Left colon (tissue), 2 donors: Measurements from ENCODE around the gene IRS1. TPM values are rescaled to one million over a fixed set of nuclear protein-coding genes. Genes with fewer than 3 reads are reported as not detected.

Experiments
- ATAC-seq: fragments of 200-7000 bp; cut with Tn5 transposase; one replicate; pipeline ENCODE4 v1.9.1; 2020; ENCODE audit warnings: mild to moderate bottlenecking, moderate library complexity
- DNase-seq, 2 donors: peaks; one replicate each; pipeline ENCODE4 v3.0.0-alpha.2; 2020
- intact Hi-C, 2 donors: fragments of 100-400 bp; cut with DNase I in 1 of 2; cut with micrococcal nuclease in 1 of 2; formaldehyde crosslinking; loops; one replicate each; pipeline versions ENCODE4 v1.11.2 to v1.14.0; 2022; cut with DNase I, micrococcal nuclease
- total RNA-seq, 2 donors: library from RNA; stranded (reverse); fragmentation: NEBNext Ultra II Directional; extraction: Animal tissue kit (Norgen Biotek cat#: 25700); gene quantifications; one replicate each; pipeline ENCODE4 v1.2.1, GENCODE V29; 2021
- donor health status: DM: no; HTN: no; CAD: no.
- donor health status: DM: yes; HTN: yes; CAD: no.

The IRS1 gene
- total RNA-seq, 2 donors from 2014 or later = 11.2 to 14.8 TPM

DNA sequence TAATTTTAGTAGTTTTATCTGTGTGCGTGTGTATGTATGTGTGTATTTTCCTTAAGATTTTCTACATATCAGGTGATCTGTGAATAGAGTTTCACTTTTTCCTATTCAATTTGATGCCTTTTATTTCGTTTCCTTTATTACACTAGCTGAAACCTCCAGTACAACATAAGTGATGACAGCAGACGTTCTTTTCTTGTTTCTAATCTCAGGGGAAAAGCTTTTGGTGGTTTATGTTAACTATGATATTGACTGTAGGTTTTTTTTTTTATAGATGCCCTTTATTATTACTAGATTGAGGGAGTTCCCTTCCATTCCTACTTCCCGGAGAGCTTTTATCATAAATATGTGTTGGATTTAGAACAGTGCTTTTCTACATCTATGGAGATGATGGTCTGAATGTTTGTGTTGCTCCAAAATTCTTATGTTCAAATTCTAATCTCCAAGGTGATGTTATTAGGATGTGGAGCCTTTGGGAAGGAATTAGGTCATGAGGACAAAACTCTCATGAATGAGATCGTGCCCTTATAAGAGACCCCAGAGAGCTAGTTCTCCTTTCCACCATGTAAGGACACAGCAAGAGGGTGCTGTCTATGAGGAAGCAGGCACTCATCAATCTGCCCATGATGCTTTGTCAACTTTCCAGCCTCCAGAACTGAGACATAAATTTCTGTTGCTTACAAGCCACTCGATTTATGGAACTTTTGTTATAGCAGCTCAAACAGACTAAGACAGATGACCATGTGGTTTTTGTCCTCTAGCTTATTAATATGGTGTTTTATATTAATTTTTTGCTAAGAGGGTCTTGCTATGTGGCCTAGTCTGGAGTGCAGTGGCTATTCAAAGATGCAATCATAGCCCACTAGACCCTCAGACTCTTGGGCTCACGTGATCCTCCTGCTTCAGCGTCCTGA, 30.4 kb upstream of the IRS1 start:
- intact Hi-C loops = loop anchor here in 1 of 2 donors (10.0 kb wide), 1 partner anchor 155 kb away; no protein-coding TSS in a partner anchor
- ATAC-seq (no peak), DNase-seq (no peak)

DNA sequence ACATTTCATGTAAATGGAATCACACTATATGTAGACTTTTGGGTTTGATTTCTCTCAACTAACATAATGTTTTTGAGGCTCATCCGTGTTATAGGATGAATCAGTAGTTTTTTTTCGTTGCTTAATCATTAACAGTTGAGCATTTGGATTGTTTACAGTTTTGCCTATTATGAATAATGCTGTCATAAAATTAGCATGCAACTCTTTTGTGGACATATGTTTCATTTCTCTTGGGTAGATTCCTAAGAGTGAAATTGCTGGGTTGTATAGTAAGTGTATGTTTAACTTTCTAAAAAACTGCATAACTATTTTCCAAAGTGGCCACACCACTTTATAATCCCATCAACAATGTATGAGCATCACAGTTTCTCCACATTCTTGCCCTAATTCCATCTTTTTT, 28.6 kb upstream of the IRS1 start:
- no peak for ATAC-seq
- intact Hi-C loops = no loop called here
- no peak for DNase-seq

DNA sequence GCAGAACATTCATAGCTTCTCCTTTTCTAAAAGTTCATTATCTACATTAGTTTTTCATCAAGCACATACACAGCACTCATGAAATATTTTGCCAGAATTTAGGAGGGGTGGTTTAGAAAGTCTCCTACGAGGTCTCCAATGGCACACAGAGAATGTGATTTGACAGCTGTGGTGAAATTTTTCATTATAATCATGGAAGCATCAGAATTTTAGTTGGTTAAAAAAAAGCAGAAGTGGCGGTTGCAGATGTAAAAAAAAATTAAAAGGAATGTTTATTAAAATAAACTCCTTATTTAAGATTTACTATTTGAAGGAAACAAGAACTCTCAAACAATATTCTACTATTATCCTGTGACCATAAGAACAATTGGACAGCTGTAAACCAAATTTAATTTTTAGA, 25.4 kb upstream of the IRS1 start:
- no peak for DNase-seq
- ATAC-seq = no peak
- intact Hi-C loops = no loop called here

DNA sequence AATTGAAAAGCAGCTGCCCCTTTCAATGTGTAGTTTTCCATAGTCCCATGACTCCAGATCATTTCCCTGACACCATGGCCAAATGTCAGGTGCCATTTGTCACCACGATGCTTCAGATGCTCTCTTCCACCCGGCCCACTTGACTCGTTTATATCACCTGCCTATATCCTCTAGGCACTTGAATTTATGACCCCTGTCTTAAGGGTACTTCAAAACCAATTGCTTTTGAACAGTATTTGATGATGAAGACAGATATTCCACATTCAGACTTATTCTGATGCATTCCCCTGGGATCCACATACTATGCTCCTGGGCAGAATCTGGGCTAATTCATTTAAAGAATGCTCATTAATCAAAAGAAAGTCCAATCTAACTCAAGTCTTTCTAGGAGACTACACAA, 19.3 kb upstream of the IRS1 start:
- ATAC-seq = no peak

DNA sequence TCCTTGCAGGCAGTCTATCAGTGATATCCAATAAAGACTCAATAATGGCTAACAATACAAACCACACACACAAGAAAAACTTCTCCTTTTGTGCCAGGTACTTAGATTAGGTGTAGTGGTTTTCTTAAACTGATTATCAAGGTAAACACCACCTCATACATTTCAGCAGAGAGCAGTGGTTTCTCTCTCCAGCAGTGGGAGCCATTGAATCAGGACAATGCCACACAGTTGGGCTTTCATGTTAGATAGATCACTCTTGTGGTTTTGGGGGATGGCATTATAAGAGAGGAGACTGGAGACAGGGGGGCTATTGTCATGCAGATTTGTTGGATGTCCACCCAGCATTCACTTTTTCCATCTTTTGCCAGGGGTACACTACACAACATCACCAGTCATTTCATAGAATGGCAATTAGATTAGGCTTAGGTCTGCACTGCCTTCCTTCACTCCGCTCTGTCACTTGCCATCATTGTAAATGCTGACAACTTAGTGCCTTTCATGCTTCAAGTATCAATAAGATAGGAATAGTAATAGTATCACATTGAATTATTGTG, 13.6 kb upstream of the IRS1 start:
- intact Hi-C loops = no loop called here
- ATAC-seq = no peak
- DNase-seq = no peak

More for the DNA sequence above, 19.3 kb upstream of the IRS1 start:
- DNase-seq = no peak
- intact Hi-C loops = no loop called here

DNA sequence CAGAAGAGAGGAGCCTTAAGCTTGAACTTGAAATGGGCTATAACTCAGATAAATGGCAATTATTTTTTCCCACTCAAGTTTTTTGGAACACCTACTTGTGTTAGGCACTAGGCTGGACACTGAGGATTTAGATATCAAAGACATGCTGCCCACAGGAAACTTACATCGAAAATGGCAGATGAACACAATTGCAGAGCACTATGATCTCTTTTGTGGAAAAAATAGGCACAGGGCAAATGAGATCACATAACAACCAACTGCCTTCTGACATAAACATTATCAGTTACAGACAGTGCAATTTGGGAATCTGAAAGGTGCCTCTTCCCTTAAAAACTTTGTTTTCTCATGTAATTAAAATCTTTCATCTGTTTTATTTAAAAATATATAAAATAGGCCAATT, 3.8 kb upstream of the IRS1 start:
- no peak for ATAC-seq
- DNase-seq = no peak
- intact Hi-C loops = loop anchor here in 1 of 2 donors (5.0 to 10.0 kb wide), 4 partner anchors 181 to 1136 kb away; no protein-coding TSS in a partner anchor

DNA sequence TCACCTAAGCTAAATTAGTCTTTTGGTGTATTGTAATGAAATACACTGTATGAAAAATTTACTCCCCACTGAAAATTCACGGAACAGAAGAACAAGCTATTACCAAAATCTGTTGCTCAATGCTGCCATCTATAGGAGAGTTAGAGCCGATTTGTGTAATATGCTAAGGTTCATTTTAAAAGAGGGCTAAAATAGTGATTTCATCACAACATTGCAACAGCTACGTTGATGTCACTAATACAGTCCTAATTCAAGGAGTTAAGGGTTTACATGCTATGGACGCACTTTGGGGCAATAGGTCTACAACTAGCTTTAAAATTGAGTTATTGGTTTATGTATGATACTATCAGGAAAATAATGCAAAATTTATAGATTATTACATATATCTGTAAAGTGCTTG, 3.0 kb upstream of the IRS1 start:
- ATAC-seq (no peak), DNase-seq (no peak)
- intact Hi-C loops = loop anchor here in 1 of 2 donors (5.0 to 10.0 kb wide), 4 partner anchors 182 to 1135 kb away; no protein-coding TSS in a partner anchor

DNA sequence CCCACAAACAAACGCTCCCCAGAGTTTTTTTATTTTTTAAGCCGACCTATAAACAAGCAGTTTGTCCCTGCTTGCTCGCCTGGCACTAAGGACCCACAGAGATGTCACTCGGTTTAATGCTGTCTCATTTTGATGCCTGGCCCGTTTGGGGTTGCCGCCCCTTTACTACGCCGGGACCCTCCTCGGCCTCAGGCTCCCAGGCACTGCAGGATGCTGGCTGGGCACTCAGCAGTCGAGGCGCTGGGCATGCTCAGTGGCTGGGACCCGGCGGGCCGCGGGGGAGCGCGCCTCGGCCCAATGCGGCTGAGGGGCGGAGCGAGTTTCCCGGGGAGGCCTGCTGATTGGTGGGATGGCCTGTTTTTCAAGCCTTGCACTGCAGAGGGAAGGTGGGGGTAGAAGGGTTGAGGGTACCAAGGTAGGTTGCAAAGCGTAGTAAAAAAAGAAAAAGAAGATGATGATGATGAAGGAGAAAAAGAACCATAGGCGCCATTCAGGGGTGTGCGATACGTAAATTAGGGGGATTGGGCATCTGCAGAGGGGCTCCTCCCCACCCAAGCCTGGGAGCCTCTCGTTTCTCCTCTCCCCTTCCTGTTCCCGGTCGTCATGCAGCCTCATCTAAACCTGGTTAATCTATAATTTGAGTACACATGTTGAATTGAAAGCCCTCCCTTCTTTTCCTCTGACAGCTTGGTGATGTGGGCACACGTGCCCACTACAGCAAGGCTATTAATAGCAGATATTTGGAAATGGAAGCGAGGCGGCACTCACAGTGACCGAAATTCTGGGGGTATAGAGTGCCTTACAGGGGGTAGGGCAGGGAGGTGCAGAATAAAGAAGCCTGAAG, 1.5 kb upstream of the IRS1 start:
- ATAC-seq = peak; percentile 76
- intact Hi-C loops = loop anchor here in 1 of 2 donors (5.0 to 10.0 kb wide), 4 partner anchors 184 to 1134 kb away; no protein-coding TSS in a partner anchor

DNA sequence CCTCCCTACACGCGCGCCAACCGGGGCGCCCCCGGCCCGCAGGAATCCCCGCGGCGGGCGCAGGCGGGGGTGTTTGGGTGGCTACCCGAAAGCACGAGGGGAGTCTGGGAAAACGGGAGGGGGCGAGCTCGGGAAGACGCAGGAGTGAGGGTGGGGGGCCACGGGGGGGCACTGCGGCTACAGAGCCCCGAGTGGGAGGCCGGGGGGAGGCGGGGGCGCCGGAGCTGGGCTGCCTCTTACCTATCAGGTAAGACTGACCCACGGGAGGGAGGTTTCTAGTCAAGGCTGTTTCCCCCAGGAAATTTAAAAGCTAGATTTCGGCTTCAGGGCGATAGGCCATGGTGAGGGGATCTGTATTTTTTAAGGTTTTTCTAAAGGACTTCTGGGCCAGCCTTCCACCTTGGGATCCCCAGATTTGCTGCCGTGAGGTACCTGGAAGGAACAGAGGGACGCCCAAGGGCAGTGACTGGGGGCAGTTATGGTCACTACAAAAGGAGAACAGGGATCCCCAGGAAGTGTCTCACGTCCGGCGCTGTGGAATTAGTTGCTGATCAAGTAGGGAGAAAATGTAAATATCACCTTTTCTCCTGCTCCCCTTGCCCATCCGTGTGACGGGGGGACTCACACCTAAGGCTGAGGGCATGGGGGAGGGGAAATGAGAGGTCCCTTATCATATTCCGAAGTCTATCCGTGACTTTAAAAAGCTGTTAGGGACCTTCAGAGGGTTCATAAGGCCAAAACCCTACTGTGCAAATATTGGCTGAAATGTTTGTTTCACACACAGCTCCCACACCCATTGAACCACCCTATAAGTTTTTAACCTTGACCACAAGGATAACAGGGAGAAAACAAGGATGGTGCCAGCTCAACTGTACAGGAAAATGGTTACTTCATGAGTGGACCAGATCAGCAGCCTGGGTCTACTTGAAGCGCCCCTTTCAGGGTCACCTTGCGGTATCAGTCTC, 638 bp upstream of the IRS1 start:
- peak; percentile 36 to 62 for DNase-seq
- intact Hi-C loops = loop anchor here (5.0 to 10.0 kb wide), 5 partner anchors 185 to 1133 kb away; no protein-coding TSS in a partner anchor
- ATAC-seq = peak; percentile 48

More for the DNA sequence above, 1.5 kb upstream of the IRS1 start:
- DNase-seq = peak; percentile 87 to 88

DNA sequence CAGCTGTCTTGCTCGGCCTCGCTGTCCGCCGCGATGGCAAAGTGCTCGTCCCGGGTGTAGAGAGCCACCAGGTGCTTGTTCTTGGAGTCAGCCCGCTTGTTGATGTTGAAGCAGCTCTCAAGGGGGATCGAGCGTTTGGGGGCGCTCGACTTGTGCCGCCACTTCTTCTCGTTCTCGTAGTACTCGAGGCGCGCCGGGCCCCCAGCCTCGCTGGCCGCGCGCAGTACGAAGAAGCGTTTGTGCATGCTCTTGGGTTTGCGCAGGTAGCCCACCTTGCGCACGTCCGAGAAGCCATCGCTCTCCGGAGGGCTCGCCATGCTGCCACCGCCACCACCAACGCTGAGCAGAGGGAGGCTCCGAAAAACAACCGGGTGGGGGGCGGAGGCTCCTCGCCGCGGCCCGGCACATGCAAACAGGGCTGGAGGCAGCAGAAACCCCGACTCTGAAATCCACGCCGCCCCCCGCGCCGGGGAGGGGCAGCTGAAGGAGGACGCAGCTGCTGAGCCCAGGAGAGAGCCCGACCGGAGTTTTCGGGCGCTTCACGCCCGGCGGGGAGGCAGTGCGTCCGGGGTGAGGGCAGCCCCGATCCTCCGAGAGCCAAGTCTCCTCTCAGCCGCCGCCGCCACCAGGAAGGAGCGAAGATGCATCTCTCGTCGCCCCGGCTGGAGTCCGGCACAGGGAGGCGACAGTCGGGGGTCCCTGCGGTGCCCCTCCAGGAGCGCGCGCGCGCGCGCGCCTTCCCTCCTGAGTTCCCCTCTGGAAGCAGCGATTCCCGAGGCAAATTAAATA, 1.0 kb downstream of the IRS1 start:
- peak; percentile 38 for ATAC-seq
- intact Hi-C loops = loop anchor here in 1 of 2 donors (10.0 kb wide), 1 partner anchor 584 kb away; no protein-coding TSS in a partner anchor
- DNase-seq = peak; percentile 60 to 74

DNA sequence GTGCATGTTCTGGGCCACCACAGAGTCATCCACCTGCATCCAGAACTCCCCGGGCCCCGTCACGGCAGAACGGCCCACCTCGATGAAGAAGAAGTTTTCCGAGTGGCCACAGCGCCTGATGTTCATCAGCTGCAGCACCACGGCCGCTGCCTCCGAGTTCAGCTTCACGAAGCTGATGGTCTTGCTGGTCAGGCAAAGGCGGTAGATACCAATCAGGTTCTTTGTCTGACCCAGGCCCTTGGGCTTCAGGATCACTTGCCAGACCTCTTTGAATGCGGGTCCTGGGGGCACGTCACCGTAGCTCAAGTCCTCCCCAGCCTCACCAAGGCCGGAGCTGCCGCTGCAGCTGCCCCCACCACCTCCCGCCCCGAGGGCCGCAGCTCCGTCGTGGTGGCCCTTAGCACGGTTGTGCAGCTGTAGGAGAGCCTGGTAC, 1.6 kb downstream of the IRS1 start:
- DNase-seq (no peak), ATAC-seq (no peak)
- intact Hi-C loops = loop anchor here in 1 of 2 donors (10.0 kb wide), 1 partner anchor 583 kb away; no protein-coding TSS in a partner anchor

DNA sequence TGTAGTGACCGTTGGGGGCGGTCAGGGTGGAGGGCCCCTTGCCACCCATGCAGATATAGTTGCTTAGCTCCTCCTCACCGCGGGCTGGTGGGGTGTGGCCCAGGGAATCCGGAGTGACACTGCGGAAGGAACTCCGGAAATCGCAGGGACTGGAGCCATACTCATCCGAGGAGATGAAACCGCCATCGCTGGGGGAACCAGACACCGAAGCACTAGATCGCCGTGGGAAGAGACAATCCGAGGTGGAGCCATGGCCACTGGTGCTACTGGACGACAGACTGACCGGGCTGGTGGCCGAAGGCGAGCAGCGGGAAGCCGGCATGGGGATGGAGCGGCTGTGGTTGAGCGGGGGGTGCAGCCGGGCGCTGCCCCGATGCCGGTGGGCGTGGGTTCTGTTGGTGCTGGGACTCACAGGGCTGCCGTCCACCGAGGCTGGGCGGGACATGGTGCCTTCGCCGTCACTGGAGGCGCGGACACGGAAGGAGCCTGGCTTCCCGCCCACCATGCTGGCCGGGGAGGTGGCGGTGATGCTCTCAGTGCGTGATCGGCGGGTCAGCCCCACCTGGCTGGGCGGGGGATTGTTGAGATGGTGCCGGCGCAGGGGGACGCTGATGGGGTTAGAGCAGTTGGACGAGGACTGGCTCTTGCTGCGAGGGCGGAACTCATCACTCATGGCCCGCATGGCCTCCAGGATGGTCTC, 2.2 kb downstream of the IRS1 start:
- peak; percentile 34 to 42 for DNase-seq
- ATAC-seq = no peak
- intact Hi-C loops = loop anchor here in 1 of 2 donors (10.0 kb wide), 1 partner anchor 583 kb away; no protein-coding TSS in a partner anchor

DNA sequence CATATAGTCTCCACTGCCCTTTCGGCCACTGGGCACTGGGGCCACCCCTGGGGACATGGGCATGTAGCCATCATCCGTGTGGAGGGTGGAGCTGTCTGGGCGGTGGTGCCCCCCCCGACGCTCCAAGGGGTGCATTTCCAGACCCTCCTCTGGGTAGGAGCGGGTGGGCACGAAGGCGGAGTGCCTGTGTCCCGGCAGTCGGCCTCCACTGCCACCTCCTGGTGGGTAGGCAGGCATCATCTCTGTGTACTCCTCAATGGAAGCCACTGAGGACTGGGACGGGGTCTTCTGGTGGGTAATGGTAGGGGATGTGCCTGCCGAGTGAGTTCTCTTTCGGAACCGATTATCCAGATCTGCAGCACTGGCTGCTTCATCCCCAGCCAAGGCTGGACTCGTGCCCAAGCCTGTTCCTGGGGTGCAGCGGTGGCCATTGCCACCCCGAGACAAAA, 2.8 kb downstream of the IRS1 start:
- intact Hi-C loops = loop anchor here in 1 of 2 donors (10.0 kb wide), 1 partner anchor 582 kb away; no protein-coding TSS in a partner anchor

DNA sequence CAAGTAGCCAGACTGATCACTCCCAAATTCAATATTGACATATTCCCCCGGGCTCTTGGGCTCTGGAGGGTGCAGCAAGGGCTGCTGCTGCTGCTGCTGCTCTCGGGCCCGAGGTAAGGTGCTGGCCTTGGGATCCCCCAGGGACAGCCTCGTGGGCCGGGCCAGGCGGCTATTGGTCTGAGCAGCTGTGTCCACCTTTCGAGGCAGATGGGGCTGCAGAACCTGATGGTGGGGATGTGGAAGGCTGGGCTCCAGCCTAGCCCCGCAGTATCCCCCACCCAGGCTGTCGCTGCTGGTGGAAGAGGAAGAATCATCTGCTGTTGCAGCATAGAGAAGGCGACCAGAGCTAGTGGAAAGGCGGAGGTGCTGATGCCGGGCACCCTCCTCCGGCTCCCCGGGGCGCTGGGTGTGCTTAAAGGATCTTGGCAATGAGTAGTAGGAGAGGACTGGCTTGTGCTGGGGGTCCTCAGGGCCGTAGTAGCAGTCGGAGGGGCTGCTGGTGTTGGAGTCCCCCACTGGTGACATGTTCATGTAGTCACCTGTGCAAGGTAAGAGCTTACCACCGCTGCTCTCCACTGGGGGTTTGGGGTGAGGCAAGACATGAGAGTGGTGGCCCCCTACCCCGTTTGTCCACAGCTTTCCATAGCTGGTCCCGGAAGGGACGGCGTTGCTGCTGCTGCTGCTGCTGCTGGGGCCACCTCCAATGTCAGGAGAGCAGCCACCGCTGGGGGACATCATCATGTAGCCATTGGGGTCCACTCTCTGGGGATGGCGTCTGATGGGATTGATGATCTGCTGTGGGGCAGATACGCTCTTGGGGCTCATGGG, 3.4 kb downstream of the IRS1 start:
- intact Hi-C loops = loop anchor here in 1 of 2 donors (10.0 kb wide), 1 partner anchor 581 kb away; no protein-coding TSS in a partner anchor
- DNase-seq (peak; percentile 12 to 24), ATAC-seq (no peak)

More for the DNA sequence above, 2.8 kb downstream of the IRS1 start:
- DNase-seq (peak; percentile 41 to 53), ATAC-seq (no peak)
